A172 (cell line): ENCODE measurements around the gene GPR45. TPM values are rescaled to one million over a fixed set of nuclear protein-coding genes. Genes with fewer than 3 reads are reported as not detected.
"Not testable (repeated sequence)": the region's sequence is repeated elsewhere in the genome, so short reads cannot be mapped to it uniquely, and the experiment has no call there.

ENCODE experiments used
- DNase-seq: peaks from one replicate; pipeline ENCODE4 v3.0.0-alpha.2; 2015; ENCODE audit warnings: low spot score
- total RNA-seq: library from RNA; depleted of rRNA; stranded (reverse); fragments of >200 nt; shearing (Covaris generic); gene quantifications from 2 replicates; pipeline ENCODE4 v1.2.3, GENCODE V29; 2014; rRNA removed

Gene GPR45
- not detected in 2 replicates for total RNA-seq

- DNase-seq: no peak
Observed at GRCh38 chr2:105241443-105241842, at the start of gene GPR45. Gene GPR45, plus strand, starts transcription at chr2:105241743. Its CDS starts 116 bp downstream, at chr2:105241859.

- no peak for DNase-seq
Observed at GRCh38 chr2:105194022-105194675, 47.4 kb upstream of the GPR45 start.

DNA sequence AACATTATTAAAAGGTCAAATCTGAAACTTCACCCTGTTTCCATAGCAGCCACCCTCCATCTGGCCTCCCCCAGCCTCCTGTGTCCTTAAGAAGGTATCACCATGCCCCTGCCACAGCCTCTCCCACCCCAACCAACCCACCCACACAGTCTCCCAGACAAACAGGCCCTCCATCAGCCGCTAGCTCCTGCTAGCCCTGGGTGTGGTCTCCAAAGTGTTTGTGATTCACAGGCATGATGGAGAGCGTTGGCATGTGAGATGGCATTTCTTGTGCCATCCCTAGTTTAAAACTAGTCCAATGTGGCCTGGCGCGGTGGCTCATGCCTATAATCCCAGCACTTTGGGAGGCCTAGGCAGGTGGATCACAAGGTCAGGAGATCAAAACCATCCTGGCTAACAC, 44.9 kb upstream of the GPR45 start:
- no peak for DNase-seq

GRCh38 chr2:105215586-105216192, 25.9 kb upstream of the GPR45 start:
- no peak for DNase-seq

- DNase-seq: no peak
Observed at GRCh38 chr2:105220604-105221003, 20.9 kb upstream of the GPR45 start.

GRCh38 chr2:105224444-105224843, 17.1 kb upstream of the GPR45 start:
- no peak for DNase-seq

- DNase-seq: no peak
Observed at GRCh38 chr2:105231232-105231619, 10.3 kb upstream of the GPR45 start.

- peak; percentile 86 for DNase-seq
Observed at GRCh38 chr2:105235388-105236059, 6.0 kb upstream of the GPR45 start.

DNA sequence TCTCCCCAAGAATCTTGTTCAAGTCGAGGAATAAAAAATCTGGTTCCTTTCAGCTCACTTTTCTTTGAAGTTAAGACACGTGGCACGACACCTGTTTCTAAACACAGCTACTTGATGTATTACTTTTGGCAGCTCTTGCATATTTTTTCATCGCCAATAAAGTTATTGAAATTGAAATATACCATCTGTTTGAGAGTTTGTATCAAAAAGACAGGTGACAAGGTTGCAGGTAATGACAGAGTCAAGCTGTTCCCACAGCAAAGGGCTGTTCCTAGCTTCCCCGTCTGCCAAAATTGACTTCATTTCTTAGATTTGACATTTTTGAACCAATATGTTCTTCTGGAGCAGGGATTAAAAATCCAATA, 5.5 kb upstream of the GPR45 start:
- no peak for DNase-seq

- DNase-seq: no peak
Observed at GRCh38 chr2:105237045-105237765, 4.3 kb upstream of the GPR45 start.

GRCh38 chr2:105238664-105239240, 2.8 kb upstream of the GPR45 start:
- DNase-seq: no peak

- DNase-seq: peak; percentile 95
Observed at GRCh38 chr2:105239924-105240323, 1.6 kb upstream of the GPR45 start.

DNA sequence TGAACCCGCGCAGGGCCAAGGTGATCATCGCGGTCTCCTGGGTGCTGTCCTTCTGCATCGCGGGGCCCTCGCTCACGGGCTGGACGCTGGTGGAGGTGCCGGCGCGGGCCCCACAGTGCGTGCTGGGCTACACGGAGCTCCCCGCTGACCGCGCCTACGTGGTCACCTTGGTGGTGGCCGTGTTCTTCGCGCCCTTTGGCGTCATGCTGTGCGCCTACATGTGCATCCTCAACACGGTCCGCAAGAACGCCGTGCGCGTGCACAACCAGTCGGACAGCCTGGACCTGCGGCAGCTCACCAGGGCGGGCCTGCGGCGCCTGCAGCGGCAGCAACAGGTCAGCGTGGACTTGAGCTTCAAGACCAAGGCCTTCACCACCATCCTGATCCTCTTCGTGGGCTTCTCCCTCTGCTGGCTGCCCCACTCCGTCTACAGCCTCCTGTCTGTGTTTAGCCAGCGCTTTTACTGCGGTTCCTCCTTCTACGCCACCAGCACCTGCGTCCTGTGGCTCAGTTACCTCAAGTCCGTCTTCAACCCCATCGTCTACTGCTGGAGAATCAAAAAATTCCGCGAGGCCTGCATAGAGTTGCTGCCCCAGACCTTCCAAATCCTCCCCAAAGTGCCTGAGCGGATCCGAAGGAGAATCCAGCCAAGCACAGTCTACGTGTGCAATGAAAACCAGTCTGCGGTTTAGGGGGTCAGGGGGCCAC, 897 bp downstream of the GPR45 start:
- no peak for DNase-seq

GRCh38 chr2:105243961-105244360, 2.4 kb downstream of the GPR45 start:
- no peak for DNase-seq

DNA sequence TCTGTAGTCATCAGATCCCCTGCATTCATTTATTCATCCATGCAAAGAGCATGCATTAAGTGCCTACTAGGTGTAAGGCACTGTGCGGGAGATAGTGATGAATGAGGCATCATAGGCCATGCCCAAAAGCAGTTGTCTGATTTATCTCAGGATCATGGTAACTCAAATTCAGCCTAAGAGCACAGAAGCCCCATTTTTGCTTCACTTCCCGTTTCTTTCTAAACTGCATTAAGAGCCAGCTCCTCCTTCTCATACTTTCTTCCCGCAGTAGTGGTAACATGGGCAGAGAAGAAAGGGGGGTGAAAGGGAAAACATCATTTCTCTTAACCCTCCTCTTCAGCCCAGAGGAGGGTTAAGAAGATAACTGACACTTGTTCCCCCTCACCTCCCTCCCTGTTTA, 2.9 kb downstream of the GPR45 start:
- no peak for DNase-seq

DNA sequence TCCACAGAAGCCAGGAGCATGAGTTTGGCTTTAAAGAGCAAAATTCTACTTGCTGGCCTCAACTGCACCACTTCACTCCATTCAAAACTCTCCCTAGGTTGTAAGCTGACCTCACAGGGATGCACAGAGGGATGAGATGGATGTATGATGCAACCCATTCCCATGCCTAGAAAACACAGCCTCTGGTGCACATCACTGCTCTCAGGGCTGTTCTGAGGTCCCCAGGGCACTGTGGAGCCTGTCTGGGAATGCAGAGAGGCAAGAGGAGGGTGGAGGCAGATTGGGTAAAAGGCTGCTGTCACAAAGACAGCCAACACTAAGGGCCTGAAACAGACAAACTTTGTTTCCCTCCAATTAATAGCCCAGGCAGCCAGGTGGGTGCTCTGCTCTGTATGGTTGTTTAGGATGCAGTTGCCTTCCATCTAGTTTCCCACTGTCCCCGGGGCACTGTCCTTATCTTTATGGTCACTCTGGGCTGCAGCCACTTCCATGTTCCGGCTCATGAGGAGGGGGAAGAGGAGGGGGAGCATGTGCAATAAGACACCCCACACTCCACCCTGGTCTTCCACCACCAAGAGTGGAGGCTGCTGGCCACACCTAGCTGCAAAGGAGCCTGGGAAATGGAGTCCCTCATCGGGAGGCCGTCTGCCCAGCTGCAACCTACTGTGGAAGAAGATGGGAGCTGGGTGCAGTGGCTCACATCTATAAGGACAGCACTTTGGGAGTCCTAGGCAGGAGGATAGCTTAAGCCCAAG, 7.0 kb downstream of the GPR45 start:
- no peak for DNase-seq

- no peak for DNase-seq
Observed at GRCh38 chr2:105249181-105249580, 7.6 kb downstream of the GPR45 start.

GRCh38 chr2:105249891-105250290, 8.3 kb downstream of the GPR45 start:
- DNase-seq: no peak

DNA sequence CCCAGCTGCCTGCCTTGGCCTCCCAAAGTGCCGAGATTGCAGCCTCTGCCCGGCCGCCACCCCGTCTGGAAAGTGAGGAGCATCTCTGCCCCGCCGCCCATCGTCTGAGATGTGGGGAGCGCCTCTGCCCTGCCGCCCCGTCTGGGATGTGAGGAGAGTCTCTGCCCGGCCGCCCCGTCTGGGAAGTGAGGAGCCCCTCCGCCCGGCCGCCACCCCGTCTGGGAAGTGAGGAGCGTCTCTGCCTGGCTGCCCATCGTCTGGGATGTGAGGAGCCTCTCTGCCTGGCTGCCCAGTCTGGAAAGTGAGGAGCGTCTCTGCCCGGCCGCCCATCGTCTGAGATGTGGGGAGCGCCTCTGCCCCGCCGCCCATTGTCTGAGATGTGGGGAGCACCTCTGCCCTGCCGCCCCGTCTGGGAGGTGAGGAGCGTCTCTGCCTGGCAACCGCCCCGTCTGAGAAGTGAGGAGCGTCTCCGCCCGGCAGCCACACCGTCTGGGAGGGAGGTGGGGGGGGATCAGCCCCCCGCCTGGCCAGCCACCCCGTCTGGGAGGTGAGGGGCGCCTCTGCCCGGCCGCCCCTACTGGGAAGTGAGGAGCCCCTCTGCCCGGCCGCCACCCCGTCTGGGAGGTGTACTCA, 9.6 kb downstream of the GPR45 start:
- not testable (repeated sequence) for DNase-seq

DNA sequence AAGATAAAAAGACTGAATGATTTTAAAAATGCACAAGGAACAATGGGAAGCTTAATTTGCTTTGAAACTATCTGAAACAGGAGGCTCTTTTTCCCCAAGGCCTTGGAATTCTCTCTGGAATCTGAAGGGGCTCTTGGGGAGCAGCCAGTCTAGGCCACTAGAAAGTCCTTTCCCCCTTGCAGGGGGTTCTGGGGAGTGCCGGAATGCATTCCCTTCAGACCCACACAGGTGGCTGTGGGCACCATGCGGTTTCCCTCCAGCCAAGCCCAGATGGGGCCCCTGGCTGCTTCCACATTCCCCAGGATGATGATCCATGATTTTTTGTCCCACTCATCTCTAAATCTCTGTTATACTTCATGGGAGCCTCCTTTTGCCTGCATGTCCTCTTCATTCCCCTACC, 10.7 kb downstream of the GPR45 start:
- peak; percentile 53 for DNase-seq
